Right lobe of liver (tissue), 6 donors: Measurements from ENCODE around the gene TRIM17. TPM values are rescaled to one million over a fixed set of nuclear protein-coding genes. Genes with fewer than 3 reads are reported as not detected.
A peak's percentile ranks its signal among the peaks of the same experiment; 100 is the strongest.

Experiments used
- ATAC-seq, 4 donors: fragments of 200-7000 bp; cut with Tn5 transposase; one replicate each; pipeline ENCODE4 v1.9.1; 2020; ENCODE audit warnings: mild to moderate bottlenecking in 4 of 4, moderate library complexity in 4 of 4
- DNase-seq, 3 donors: peaks; one replicate each; pipeline ENCODE4 v3.0.0-alpha.2; 2020
- H3K27ac ChIP-seq, 3 donors: fragments of 200-600 bp; one replicate each; pipeline ENCODE4 v1.8.0; 2022
- H3K27me3 ChIP-seq, 2 donors: fragments of 200-600 bp; one replicate each; pipeline ENCODE4 v1.8.0; 2022
- H3K36me3 ChIP-seq, 4 donors: fragments of 200-600 bp; sonication (generic) in 1 of 4; one replicate each; pipeline versions ENCODE4 v1.5.1 to v1.8.0; 2017 to 2022; ENCODE audit warnings: control low read depth in 1 of 4
- H3K4me1 ChIP-seq, 4 donors: fragments of 200-600 bp; sonication (generic) in 1 of 4; one replicate each; pipeline versions ENCODE4 v1.5.1 to v1.8.0; 2017 to 2022; ENCODE audit warnings: control low read depth in 1 of 4
- H3K4me3 ChIP-seq, 3 donors: fragments of 200-600 bp; one replicate each; pipeline ENCODE4 v1.8.0; 2022
- H3K9me3 ChIP-seq, 4 donors: fragments of 200-600 bp; sonication (generic) in 1 of 4; one replicate each; pipeline versions ENCODE4 v1.5.1 to v1.8.0; 2017 to 2022; ENCODE audit warnings: control low read depth in 1 of 4
- POLR2A ChIP-seq: fragments of 450-650 bp; IDR thresholded peaks from one replicate; pipeline ENCODE4 v1.6.1; 2017; ENCODE audit warnings: antibody characterized with exemption, mild to moderate bottlenecking
- WGBS: methylation state at CpG from one replicate; pipeline ENCODE4 v1.1.6; 2018; ENCODE audit warnings: low coverage, low lambda C conversion rate; ENCODE audit not compliant: insufficient coverage; ENCODE audit errors: missing lambda C conversion rate; 5-methylcytosine and 5-hydroxymethylcytosine counted together
- intact Hi-C, 2 donors: fragments of 100-400 bp; cut with DNase I; formaldehyde crosslinking; loops; one replicate each; pipeline versions ENCODE4 v1.11.2 to v1.14.1; 2022
- microRNA-seq, 2 donors: library from miRNA; unstranded; fragments of <30 nt; microRNA quantifications; one replicate each; pipeline ENCODE4, GENCODE V29; 2019 to 2020
- small RNA-seq, 2 experiments: library from RNA; depleted of rRNA; stranded (forward); fragments of <200 nt; gene quantifications; one replicate each; pipeline ENCODE3, GENCODE V24; 2016
- total RNA-seq, 6 experiments: library from RNA; depleted of rRNA in 2 of 6; stranded (reverse); fragments of >200 nt in 2 of 6; fragmentation: NEBNext Ultra II Directional in 3 of 6; extraction: Animal tissue kit (Norgen Biotek cat#: 25700) in 3 of 6; gene quantifications; one replicate each; pipeline versions ENCODE4 v1.1.0 to v1.2.4, GENCODE V29; 2016 to 2023
- TF ChIP-seq, protein P1 (sequence below), 4 donors: fragments of 200-600 bp in 3 of 4; fragments of 450-650 bp in 1 of 4; IDR thresholded peaks; one replicate each; pipeline versions ENCODE4 v1.5.1 to v1.8.0; 2016 to 2022; ENCODE audit warnings: antibody characterized with exemption in 4 of 4, mild to moderate bottlenecking in 2 of 4
- donor health status: DM: no; HTN: yes; CAD: no.
- donor health status: DM: no; HTN: no; CAD: no.
- donor health status: DM: no; HTN: no; CAD: no.
- donor health status: DM: no; HTN: yes; CAD: no.
- donor health status: DM: no; HTN: yes; CAD: no.

TRIM17 gene
- total RNA-seq, 6 experiments from 2014 or later, result not detected

DNA sequence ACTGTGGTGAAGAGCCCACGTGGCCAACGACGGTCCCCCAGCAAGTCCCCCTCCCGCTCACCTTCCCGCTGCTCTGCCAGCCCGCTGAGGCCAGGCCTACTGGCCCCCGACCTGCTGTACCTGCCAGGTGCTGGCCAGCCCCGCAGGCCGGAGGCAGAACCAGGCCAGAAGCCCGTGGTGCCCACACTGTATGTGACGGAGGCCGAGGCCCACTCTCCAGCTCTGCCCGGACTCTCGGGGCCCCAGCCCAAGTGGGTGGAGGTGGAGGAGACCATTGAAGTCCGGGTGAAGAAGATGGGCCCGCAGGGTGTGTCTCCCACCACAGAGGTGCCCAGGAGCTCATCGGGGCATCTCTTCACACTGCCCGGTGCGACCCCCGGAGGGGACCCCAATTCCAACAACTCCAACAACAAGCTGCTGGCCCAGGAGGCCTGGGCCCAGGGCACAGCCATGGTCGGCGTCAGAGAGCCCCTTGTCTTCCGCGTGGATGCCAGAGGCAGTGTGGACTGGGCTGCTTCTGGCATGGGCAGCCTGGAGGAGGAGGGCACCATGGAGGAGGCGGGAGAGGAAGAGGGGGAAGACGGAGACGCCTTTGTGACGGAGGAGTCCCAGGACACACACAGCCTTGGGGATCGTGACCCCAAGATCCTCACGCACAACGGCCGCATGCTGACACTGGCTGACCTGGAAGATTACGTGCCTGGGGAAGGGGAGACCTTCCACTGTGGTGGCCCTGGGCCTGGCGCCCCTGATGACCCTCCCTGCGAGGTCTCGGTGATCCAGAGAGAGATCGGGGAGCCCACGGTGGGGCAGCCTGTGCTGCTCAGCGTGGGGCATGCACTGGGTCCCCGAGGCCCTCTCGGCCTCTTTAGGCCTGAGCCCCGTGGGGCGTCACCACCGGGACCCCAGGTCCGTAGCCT is 56.8 kb downstream of the TRIM17 start:
- Histone ChIP-seq H3K4me1 (no peaks in the 10 kb centered on the region), H3K27ac (no peak overlapping the region), H3K27me3 (no peaks in the 10 kb centered on the region), H3K36me3 (no peaks in the 10 kb centered on the region), H3K9me3 (no peaks in the 10 kb centered on the region), H3K4me3 (no peak overlapping the region)
- DNase-seq, result peak in 1 of 3 donors; percentile 33
- intact Hi-C loops, result no loop called here
- WGBS, result 91% methylated on average over 8 of the region's 45 CpGs
- no peak for ATAC-seq
- TF ChIP-seq POLR2A, result no peak
- TF ChIP-seq, protein P1, sequence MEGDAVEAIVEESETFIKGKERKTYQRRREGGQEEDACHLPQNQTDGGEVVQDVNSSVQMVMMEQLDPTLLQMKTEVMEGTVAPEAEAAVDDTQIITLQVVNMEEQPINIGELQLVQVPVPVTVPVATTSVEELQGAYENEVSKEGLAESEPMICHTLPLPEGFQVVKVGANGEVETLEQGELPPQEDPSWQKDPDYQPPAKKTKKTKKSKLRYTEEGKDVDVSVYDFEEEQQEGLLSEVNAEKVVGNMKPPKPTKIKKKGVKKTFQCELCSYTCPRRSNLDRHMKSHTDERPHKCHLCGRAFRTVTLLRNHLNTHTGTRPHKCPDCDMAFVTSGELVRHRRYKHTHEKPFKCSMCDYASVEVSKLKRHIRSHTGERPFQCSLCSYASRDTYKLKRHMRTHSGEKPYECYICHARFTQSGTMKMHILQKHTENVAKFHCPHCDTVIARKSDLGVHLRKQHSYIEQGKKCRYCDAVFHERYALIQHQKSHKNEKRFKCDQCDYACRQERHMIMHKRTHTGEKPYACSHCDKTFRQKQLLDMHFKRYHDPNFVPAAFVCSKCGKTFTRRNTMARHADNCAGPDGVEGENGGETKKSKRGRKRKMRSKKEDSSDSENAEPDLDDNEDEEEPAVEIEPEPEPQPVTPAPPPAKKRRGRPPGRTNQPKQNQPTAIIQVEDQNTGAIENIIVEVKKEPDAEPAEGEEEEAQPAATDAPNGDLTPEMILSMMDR (IDR thresholded peaks at IDR 0.05), result no peak

DNA sequence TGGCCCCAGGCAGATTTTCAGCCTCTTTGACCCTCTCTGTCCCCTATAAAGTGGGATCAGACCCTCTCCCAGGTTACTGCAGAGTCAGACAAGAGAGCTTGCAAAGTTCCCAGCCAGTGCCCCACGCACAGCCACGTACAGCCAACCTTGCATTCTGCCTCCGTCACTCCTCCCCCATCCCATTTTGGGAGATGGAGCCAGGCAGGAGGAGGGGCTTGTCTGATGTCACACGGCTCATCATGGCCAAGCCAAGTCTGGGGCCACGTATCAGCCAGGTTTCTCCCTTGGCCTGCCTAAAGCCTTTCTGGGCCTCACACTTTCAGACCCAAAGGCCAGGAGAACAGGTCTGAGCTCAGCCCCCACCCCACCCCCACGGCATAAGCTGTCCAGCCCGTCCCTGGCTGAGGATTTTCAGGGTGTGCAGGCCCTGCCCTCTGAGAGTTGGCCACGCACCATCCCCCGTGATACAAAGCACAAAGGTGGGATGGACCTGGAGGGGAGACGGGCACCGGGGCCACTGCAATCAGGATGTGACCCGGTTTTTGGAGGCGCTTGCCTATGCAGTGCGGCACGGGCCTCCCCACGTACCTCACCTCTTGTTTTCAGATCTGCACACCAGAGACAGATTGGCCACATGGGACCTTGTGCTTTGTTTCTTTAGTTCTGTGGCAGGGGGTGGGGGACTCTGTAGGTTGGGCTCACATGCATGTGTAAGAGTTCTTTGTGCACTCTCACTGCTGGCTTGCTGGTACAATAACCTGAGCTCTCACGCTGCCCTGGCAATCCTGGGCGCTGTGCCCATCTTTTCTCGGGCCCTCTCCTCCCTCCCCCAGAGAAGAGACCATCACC is 57.7 kb downstream of the TRIM17 start:
- intact Hi-C loops, result no loop called here
- WGBS, result no CpG with 5 or more reads among the region's 19 CpGs
- Histone ChIP-seq H3K4me3 (no peak overlapping the region), H3K36me3 (no peaks in the 10 kb centered on the region), H3K27ac (no peak overlapping the region), H3K9me3 (no peaks in the 10 kb centered on the region), H3K27me3 (no peaks in the 10 kb centered on the region), H3K4me1 (no peaks in the 10 kb centered on the region)
- DNase-seq (no peak), ATAC-seq (no peak)
- no peak for TF ChIP-seq POLR2A
- TF ChIP-seq, protein P1 (IDR thresholded peaks at IDR 0.05), result no peak

DNA sequence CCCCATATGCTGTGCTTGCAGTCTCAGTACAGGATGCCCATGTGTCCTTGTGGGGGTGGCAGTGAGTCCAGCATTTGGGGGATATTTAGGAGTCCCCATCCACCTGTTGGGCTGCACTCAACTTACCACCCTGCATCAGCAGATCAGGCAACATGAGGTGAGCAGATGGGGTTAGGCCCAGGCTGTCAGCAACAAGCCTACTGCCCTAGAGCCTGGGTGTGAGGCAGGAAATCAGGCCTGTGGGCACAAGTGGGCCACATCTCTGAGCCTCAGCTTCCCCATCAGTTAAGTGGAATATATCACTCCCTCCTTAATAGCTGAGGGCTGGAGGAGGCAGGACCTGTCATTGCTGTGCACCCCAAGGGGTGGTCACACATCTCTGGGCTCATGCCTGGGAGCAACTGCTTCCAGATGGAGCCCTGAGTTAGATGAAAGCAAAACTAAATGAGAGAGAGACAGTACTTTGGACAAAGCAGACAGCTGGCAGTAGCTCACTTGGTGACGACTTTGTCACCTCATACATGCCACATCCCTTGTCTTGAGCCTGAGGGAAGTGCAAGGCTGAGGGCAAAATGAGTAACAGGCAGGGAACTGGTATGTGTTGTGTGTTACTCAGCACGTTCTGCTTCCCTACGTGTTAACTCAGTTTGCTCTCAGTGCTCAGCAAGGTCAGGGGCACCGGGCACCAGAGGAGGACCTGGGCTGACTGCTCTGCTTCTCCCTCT is 58.5 kb downstream of the TRIM17 start:
- WGBS, result 33% methylated on average over 1 of the region's 4 CpGs
- Histone ChIP-seq H3K9me3 (no peaks in the 10 kb centered on the region), H3K27me3 (no peaks in the 10 kb centered on the region), H3K36me3 (no peaks in the 10 kb centered on the region), H3K27ac (no peak overlapping the region), H3K4me3 (no peak overlapping the region), H3K4me1 (no peaks in the 10 kb centered on the region)
- DNase-seq (no peak), ATAC-seq (no peak)
- intact Hi-C loops, result no loop called here
- TF ChIP-seq, protein P1 (IDR thresholded peaks at IDR 0.05), result no peak
- TF ChIP-seq POLR2A, result no peak

Small RNA genes lying within 50 kb of the gene (microRNA-seq; reads per million reads assigned to microRNA genes)
- 0 reads per million in 2 donors for gene MIR4666A
- 0 reads per million in 2 donors for gene MIR6742

Small RNA genes lying within 50 kb of the gene (small RNA-seq; reads per million reads assigned to genes)
- 0 reads per million in 2 experiments for gene MIR4666A

Other genes starting within 250 kb of the TRIM17 start
- 1 to 10 TPM in 5 of 6 experiments, under 1 TPM in 1; 0.43 to 3.5 (median 2.0) TPM for gene OBSCN, start 208.8 kb downstream of the TRIM17 start, total RNA-seq
- gene TRIM11, start 10.0 kb downstream of the TRIM17 start, total RNA-seq, result 1 to 10 TPM; 5.2 to 8.3 (median 7.1) TPM
- 10 to 100 TPM; 43.9 to 66.6 (median 56.3) TPM for gene RNF187, start 70.5 kb upstream of the TRIM17 start, total RNA-seq